ENCODE results near the gene ITGA1.

Gene ITGA1

GRCh38 chr5:52898961-52899680 is 111.4 kb downstream of the ITGA1 start:
- no peaks in the 10 kb centered on the region for H3K36me3 ChIP-seq (ENCODE audit: control insufficient read depth, insufficient read depth, low read length)
- H3K27ac ChIP-seq (ENCODE audit: insufficient read depth, low read depth, low read length, poor library complexity, severe bottlenecking): no peak overlapping the region
- no peak overlapping the region for H3K4me3 ChIP-seq (ENCODE audit: insufficient read depth, low read depth, low read length)
- no peaks in the 10 kb centered on the region for H3K4me1 ChIP-seq (ENCODE audit: control insufficient read depth, insufficient read depth, low read length)
- no peaks in the 10 kb centered on the region for H3K27me3 ChIP-seq (ENCODE audit: control insufficient read depth, insufficient read depth, low read length, poor library complexity, severe bottlenecking)
- H3K9me3 ChIP-seq (ENCODE audit: control insufficient read depth, low read length): no peaks in the 10 kb centered on the region
- 85 to 87% methylated on average over 3 to 5 of the region's 5 CpGs for WGBS, 2 experiments

- 87 to 93% methylated on average over 1 of the region's 2 CpGs for WGBS, 2 experiments
- Histone ChIP-seq H3K36me3 (ENCODE audit: control insufficient read depth, insufficient read depth, low read length) (no peaks in the 10 kb centered on the region), H3K4me1 (ENCODE audit: control insufficient read depth, insufficient read depth, low read length) (no peaks in the 10 kb centered on the region), H3K9me3 (ENCODE audit: control insufficient read depth, low read length) (no peaks in the 10 kb centered on the region), H3K27me3 (ENCODE audit: control insufficient read depth, insufficient read depth, low read length, poor library complexity, severe bottlenecking) (no peaks in the 10 kb centered on the region), H3K27ac (ENCODE audit: insufficient read depth, low read depth, low read length, poor library complexity, severe bottlenecking) (no peak overlapping the region), H3K4me3 (ENCODE audit: insufficient read depth, low read depth, low read length) (no peak overlapping the region)
Observed at GRCh38 chr5:52903142-52903541, 115.4 kb downstream of the ITGA1 start.

- no peaks in the 10 kb centered on the region for H3K9me3 ChIP-seq (ENCODE audit: control insufficient read depth, low read length)
- H3K27me3 ChIP-seq (ENCODE audit: control insufficient read depth, insufficient read depth, low read length, poor library complexity, severe bottlenecking): no peaks in the 10 kb centered on the region
- WGBS, 2 experiments: no CpG with 5 or more reads among the region's 1 CpG
- H3K4me3 ChIP-seq (ENCODE audit: insufficient read depth, low read depth, low read length): no peak overlapping the region
- no peaks in the 10 kb centered on the region for H3K36me3 ChIP-seq (ENCODE audit: control insufficient read depth, insufficient read depth, low read length)
- no peak overlapping the region for H3K27ac ChIP-seq (ENCODE audit: insufficient read depth, low read depth, low read length, poor library complexity, severe bottlenecking)
- H3K4me1 ChIP-seq (ENCODE audit: control insufficient read depth, insufficient read depth, low read length): no peaks in the 10 kb centered on the region
Observed at GRCh38 chr5:52906343-52906742, 118.6 kb downstream of the ITGA1 start.

- Histone ChIP-seq H3K4me3 (ENCODE audit: insufficient read depth, low read depth, low read length) (no peak overlapping the region), H3K9me3 (ENCODE audit: control insufficient read depth, low read length) (no peaks in the 10 kb centered on the region), H3K4me1 (ENCODE audit: control insufficient read depth, insufficient read depth, low read length) (no peaks in the 10 kb centered on the region), H3K36me3 (ENCODE audit: control insufficient read depth, insufficient read depth, low read length) (no peaks in the 10 kb centered on the region), H3K27me3 (ENCODE audit: control insufficient read depth, insufficient read depth, low read length, poor library complexity, severe bottlenecking) (no peaks in the 10 kb centered on the region), H3K27ac (ENCODE audit: insufficient read depth, low read depth, low read length, poor library complexity, severe bottlenecking) (no peak overlapping the region)
- 89 to 94% methylated on average over 4 of the region's 4 CpGs for WGBS, 2 experiments
Observed at GRCh38 chr5:52906845-52907244, 119.1 kb downstream of the ITGA1 start.

GRCh38 chr5:52909192-52909591 is 121.5 kb downstream of the ITGA1 start:
- no peaks in the 10 kb centered on the region for H3K4me1 ChIP-seq (ENCODE audit: control insufficient read depth, insufficient read depth, low read length)
- no peaks in the 10 kb centered on the region for H3K36me3 ChIP-seq (ENCODE audit: control insufficient read depth, insufficient read depth, low read length)
- no peaks in the 10 kb centered on the region for H3K9me3 ChIP-seq (ENCODE audit: control insufficient read depth, low read length)
- 88 to 97% methylated on average over 1 of the region's 1 CpG for WGBS, 2 experiments
- H3K4me3 ChIP-seq (ENCODE audit: insufficient read depth, low read depth, low read length): no peak overlapping the region
- no peak overlapping the region for H3K27ac ChIP-seq (ENCODE audit: insufficient read depth, low read depth, low read length, poor library complexity, severe bottlenecking)
- no peaks in the 10 kb centered on the region for H3K27me3 ChIP-seq (ENCODE audit: control insufficient read depth, insufficient read depth, low read length, poor library complexity, severe bottlenecking)

GRCh38 chr5:52910071-52910470 is 122.4 kb downstream of the ITGA1 start:
- no peak overlapping the region for H3K27ac ChIP-seq (ENCODE audit: insufficient read depth, low read depth, low read length, poor library complexity, severe bottlenecking)
- H3K36me3 ChIP-seq (ENCODE audit: control insufficient read depth, insufficient read depth, low read length): no peaks in the 10 kb centered on the region
- no peaks in the 10 kb centered on the region for H3K9me3 ChIP-seq (ENCODE audit: control insufficient read depth, low read length)
- H3K4me1 ChIP-seq (ENCODE audit: control insufficient read depth, insufficient read depth, low read length): no peaks in the 10 kb centered on the region
- WGBS, 2 experiments: 94 to 96% methylated on average over 8 of the region's 8 CpGs
- H3K27me3 ChIP-seq (ENCODE audit: control insufficient read depth, insufficient read depth, low read length, poor library complexity, severe bottlenecking): no peaks in the 10 kb centered on the region
- H3K4me3 ChIP-seq (ENCODE audit: insufficient read depth, low read depth, low read length): no peak overlapping the region

- no peak overlapping the region for H3K27ac ChIP-seq (ENCODE audit: insufficient read depth, low read depth, low read length, poor library complexity, severe bottlenecking)
- no peaks in the 10 kb centered on the region for H3K27me3 ChIP-seq (ENCODE audit: control insufficient read depth, insufficient read depth, low read length, poor library complexity, severe bottlenecking)
- H3K9me3 ChIP-seq (ENCODE audit: control insufficient read depth, low read length): no peaks in the 10 kb centered on the region
- H3K4me1 ChIP-seq (ENCODE audit: control insufficient read depth, insufficient read depth, low read length): no peaks in the 10 kb centered on the region
- peak overlapping the region; percentile 35 for H3K4me3 ChIP-seq (ENCODE audit: insufficient read depth, low read depth, low read length)
- 0 to 8% methylated on average over 3 to 4 of the region's 4 CpGs for WGBS, 2 experiments
- no peaks in the 10 kb centered on the region for H3K36me3 ChIP-seq (ENCODE audit: control insufficient read depth, insufficient read depth, low read length)
Observed at GRCh38 chr5:52915176-52915875, 127.6 kb downstream of the ITGA1 start.

GRCh38 chr5:52920929-52921328 is 133.2 kb downstream of the ITGA1 start:
- Histone ChIP-seq H3K4me3 (ENCODE audit: insufficient read depth, low read depth, low read length) (no peak overlapping the region), H3K27me3 (ENCODE audit: control insufficient read depth, insufficient read depth, low read length, poor library complexity, severe bottlenecking) (no peaks in the 10 kb centered on the region), H3K36me3 (ENCODE audit: control insufficient read depth, insufficient read depth, low read length) (no peaks in the 10 kb centered on the region), H3K4me1 (ENCODE audit: control insufficient read depth, insufficient read depth, low read length) (no peaks in the 10 kb centered on the region), H3K27ac (ENCODE audit: insufficient read depth, low read depth, low read length, poor library complexity, severe bottlenecking) (no peak overlapping the region), H3K9me3 (ENCODE audit: control insufficient read depth, low read length) (no peaks in the 10 kb centered on the region)
- WGBS, 2 experiments: 94 to 97% methylated on average over 2 of the region's 2 CpGs

GRCh38 chr5:52922384-52922783 is 134.7 kb downstream of the ITGA1 start:
- Histone ChIP-seq H3K4me1 (ENCODE audit: control insufficient read depth, insufficient read depth, low read length) (no peaks in the 10 kb centered on the region), H3K27ac (ENCODE audit: insufficient read depth, low read depth, low read length, poor library complexity, severe bottlenecking) (no peak overlapping the region), H3K36me3 (ENCODE audit: control insufficient read depth, insufficient read depth, low read length) (no peaks in the 10 kb centered on the region), H3K9me3 (ENCODE audit: control insufficient read depth, low read length) (no peaks in the 10 kb centered on the region), H3K27me3 (ENCODE audit: control insufficient read depth, insufficient read depth, low read length, poor library complexity, severe bottlenecking) (no peaks in the 10 kb centered on the region), H3K4me3 (ENCODE audit: insufficient read depth, low read depth, low read length) (no peak overlapping the region)
- 91 to 100% methylated on average over 2 of the region's 2 CpGs for WGBS, 2 experiments

- whole genome bisulfite sequencing, 2 experiments: 85 to 88% methylated on average over 8 of the region's 8 CpGs
Observed at GRCh38 chr5:52924456-52924855, 136.7 kb downstream of the ITGA1 start.

More at GRCh38 chr5:52924456-52924855, 136.7 kb downstream of the ITGA1 start:
- H3K36me3 ChIP-seq (ENCODE audit: control insufficient read depth, insufficient read depth, low read length): no peaks in the 10 kb centered on the region
- no peak overlapping the region for H3K27ac ChIP-seq (ENCODE audit: insufficient read depth, low read depth, low read length, poor library complexity, severe bottlenecking)
- no peaks in the 10 kb centered on the region for H3K9me3 ChIP-seq (ENCODE audit: control insufficient read depth, low read length)
- no peaks in the 10 kb centered on the region for H3K4me1 ChIP-seq (ENCODE audit: control insufficient read depth, insufficient read depth, low read length)
- H3K4me3 ChIP-seq (ENCODE audit: insufficient read depth, low read depth, low read length): no peak overlapping the region
- H3K27me3 ChIP-seq (ENCODE audit: control insufficient read depth, insufficient read depth, low read length, poor library complexity, severe bottlenecking): no peaks in the 10 kb centered on the region
